HepG2 (cell line): Measurements from ENCODE around the gene DNMT1. TPM values are rescaled to one million over a fixed set of nuclear protein-coding genes. Genes with fewer than 3 reads are reported as not detected.

ENCODE experiments used
- HNRNPK ChIP-seq: fragments of 200-400 bp; formaldehyde crosslinking; IDR thresholded peaks from 2 replicates; pipeline ENCODE4 v1.6.1; 2018; ENCODE audit warnings: low read length, low read depth, moderate library complexity, mild to moderate bottlenecking; ENCODE audit not compliant: poor library complexity, severe bottlenecking
- MED8 ChIP-seq: sonication (generic); formaldehyde crosslinking; IDR thresholded peaks from 2 replicates; pipeline ENCODE4 v1.8.1; 2023; ENCODE audit warnings: mild to moderate bottlenecking, missing genetic modification reagents; ENCODE audit not compliant: insufficient replicate concordance
- SOX13 ChIP-seq, 3 experiments: fragments of 450-650 bp in 1 of 3; sonication (generic) in 1 of 3; formaldehyde crosslinking in 1 of 3; IDR thresholded peaks in 2 of 3; conservative IDR thresholded peaks in 1 of 3; 2 replicates each; pipeline versions ENCODE4 v1.5.0 to v1.6.1; 2016 to 2020; ENCODE audit warnings: antibody characterized with exemption in 1 of 3, mild to moderate bottlenecking in 1 of 3, missing compliant biosample characterization in 1 of 3, missing genetic modification reagents in 1 of 3, moderate library complexity in 1 of 3
- ZFP1 ChIP-seq: IDR thresholded peaks from 2 replicates; pipeline ENCODE4 v1.6.1; 2016
- ZNF883 ChIP-seq: sonication (generic); formaldehyde crosslinking; IDR thresholded peaks from 2 replicates; pipeline ENCODE4 v1.5.1; 2020; ENCODE audit warnings: mild to moderate bottlenecking, missing genetic modification reagents; ENCODE audit errors: not compliant biosample characterization
- polyA plus RNA-seq, 8 experiments: library from polyadenylated mRNA; depleted of rRNA in 3 of 8; stranded (reverse) in 7 of 8; unstranded in 1 of 8; fragments of >200 nt; fragmentation: Illumina TruSeq in 4 of 8; extraction: Trizol in 4 of 8; gene quantifications; 2 replicates each; pipeline versions ENCODE4 v1.2.1 to v1.2.3, GENCODE V29; 2011 to 2016; ENCODE audit warnings: low read depth in 4 of 8, missing spikeins in 1 of 8, mixed read lengths in 1 of 8; ENCODE audit not compliant: insufficient read depth in 1 of 8
- total RNA-seq, 5 experiments: library from RNA; depleted of rRNA; stranded (reverse); fragments of >200 nt; fragmentation: Illumina TruSeq; extraction: Trizol; gene quantifications; 2 replicates each; pipeline ENCODE4 v1.2.3, GENCODE V29; 2016; ENCODE audit warnings: low read depth in 1 of 5
- TF ChIP-seq, protein P1 (sequence below): sonication (generic); formaldehyde crosslinking; IDR thresholded peaks from 2 replicates; pipeline ENCODE4 v1.4.0; 2020; ENCODE audit warnings: missing genetic modification reagents, mild to moderate bottlenecking, borderline replicate concordance
- TF ChIP-seq, protein P2 (sequence below): IDR thresholded peaks from 2 replicates; pipeline ENCODE4 v1.4.0; 2020; ENCODE audit warnings: mild to moderate bottlenecking, missing genetic modification reagents
- TF ChIP-seq, protein P3 (sequence below): sonication (generic); formaldehyde crosslinking; IDR thresholded peaks from 2 replicates; pipeline ENCODE4; 2020; ENCODE audit warnings: missing genetic modification reagents, mild to moderate bottlenecking, borderline replicate concordance
- TF ChIP-seq, protein P4 (sequence below): sonication (generic); formaldehyde crosslinking; IDR thresholded peaks from 2 replicates; pipeline ENCODE4 v1.4.0; 2020; ENCODE audit warnings: missing genetic modification reagents

The DNMT1 gene
- total and polyA plus RNA-seq, 2 of the 13 experiments (the other 11 are each of a cell fraction or from before 2014, with no cell fraction given) = 31.2 to 91.1 TPM

DNA sequence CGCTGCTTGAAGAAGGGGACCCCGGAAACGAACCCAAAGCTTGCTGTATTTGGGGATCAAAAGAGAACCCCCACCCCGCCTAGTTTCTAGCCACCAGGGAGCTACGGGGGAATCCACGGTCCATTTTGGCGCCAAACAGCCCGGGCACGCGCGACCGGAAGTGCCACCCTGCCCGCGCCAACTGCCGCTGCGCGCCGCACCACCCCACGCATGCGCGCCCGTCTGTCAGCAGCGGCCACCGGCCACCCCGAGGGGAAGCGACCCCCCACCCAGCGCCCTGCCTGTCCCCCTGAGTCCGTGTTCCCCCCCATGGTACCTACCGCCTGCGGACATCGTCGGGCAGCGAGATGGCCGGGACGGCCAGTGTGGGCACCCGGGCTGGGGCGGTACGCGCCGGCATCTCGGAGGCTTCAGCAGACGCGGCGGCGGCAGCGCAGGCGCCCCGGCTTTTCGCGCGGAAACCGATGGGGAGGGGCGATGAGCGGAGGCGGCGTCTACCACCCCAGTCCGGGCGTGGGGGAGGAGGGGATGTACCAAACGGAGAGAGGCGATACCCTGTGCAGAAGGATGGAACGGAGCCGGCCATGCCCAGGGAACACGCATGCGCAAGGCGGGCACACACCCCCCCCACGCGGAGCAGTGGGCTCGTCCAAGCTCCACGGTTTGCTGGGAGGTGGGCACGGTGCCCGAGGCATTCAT is at the start of gene DNMT1 (continued):
- TF ChIP-seq SOX13 (IDR thresholded peaks at IDR 0.05) (no peak), SOX13 (CRISPR knock-in tag; conservative IDR thresholded peaks at IDR 0.05 in 1 of 2, IDR thresholded peaks at IDR 0.05 in 1 of 2) (peak in 1 of 2 experiments; percentile 40; a peak in 2 of 4 replicates), ZFP1 (CRISPR knock-in tag) (no peak), MED8 (peak; percentile 42), ZNF883 (peak; percentile 86), HNRNPK (peak; percentile 68)
- TF ChIP-seq, protein P1, sequence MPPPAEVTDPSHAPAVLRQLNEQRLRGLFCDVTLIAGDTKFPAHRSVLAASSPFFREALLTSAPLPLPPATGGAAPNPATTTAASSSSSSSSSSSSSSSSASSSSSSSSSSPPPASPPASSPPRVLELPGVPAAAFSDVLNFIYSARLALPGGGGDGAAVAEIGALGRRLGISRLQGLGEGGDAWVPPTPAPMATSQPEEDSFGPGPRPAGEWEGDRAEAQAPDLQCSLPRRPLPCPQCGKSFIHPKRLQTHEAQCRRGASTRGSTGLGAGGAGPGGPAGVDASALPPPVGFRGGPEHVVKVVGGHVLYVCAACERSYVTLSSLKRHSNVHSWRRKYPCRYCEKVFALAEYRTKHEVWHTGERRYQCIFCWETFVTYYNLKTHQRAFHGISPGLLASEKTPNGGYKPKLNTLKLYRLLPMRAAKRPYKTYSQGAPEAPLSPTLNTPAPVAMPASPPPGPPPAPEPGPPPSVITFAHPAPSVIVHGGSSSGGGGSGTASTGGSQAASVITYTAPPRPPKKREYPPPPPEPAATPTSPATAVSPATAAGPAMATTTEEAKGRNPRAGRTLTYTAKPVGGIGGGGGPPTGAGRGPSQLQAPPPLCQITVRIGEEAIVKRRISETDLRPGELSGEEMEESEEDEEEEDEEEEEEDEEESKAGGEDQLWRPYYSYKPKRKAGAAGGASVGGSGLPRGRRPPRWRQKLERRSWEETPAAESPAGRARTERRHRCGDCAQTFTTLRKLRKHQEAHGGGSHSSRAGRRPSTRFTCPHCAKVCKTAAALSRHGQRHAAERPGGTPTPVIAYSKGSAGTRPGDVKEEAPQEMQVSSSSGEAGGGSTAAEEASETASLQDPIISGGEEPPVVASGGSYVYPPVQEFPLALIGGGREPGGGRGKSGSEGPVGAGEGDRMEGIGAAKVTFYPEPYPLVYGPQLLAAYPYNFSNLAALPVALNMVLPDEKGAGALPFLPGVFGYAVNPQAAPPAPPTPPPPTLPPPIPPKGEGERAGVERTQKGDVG (CRISPR knock-in tag) = peak; percentile 54; the same call in 1 of the 2 replicates
- TF ChIP-seq, protein P2, sequence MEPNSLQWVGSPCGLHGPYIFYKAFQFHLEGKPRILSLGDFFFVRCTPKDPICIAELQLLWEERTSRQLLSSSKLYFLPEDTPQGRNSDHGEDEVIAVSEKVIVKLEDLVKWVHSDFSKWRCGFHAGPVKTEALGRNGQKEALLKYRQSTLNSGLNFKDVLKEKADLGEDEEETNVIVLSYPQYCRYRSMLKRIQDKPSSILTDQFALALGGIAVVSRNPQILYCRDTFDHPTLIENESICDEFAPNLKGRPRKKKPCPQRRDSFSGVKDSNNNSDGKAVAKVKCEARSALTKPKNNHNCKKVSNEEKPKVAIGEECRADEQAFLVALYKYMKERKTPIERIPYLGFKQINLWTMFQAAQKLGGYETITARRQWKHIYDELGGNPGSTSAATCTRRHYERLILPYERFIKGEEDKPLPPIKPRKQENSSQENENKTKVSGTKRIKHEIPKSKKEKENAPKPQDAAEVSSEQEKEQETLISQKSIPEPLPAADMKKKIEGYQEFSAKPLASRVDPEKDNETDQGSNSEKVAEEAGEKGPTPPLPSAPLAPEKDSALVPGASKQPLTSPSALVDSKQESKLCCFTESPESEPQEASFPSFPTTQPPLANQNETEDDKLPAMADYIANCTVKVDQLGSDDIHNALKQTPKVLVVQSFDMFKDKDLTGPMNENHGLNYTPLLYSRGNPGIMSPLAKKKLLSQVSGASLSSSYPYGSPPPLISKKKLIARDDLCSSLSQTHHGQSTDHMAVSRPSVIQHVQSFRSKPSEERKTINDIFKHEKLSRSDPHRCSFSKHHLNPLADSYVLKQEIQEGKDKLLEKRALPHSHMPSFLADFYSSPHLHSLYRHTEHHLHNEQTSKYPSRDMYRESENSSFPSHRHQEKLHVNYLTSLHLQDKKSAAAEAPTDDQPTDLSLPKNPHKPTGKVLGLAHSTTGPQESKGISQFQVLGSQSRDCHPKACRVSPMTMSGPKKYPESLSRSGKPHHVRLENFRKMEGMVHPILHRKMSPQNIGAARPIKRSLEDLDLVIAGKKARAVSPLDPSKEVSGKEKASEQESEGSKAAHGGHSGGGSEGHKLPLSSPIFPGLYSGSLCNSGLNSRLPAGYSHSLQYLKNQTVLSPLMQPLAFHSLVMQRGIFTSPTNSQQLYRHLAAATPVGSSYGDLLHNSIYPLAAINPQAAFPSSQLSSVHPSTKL (CRISPR knock-in tag) = no peak
- TF ChIP-seq, protein P3, sequence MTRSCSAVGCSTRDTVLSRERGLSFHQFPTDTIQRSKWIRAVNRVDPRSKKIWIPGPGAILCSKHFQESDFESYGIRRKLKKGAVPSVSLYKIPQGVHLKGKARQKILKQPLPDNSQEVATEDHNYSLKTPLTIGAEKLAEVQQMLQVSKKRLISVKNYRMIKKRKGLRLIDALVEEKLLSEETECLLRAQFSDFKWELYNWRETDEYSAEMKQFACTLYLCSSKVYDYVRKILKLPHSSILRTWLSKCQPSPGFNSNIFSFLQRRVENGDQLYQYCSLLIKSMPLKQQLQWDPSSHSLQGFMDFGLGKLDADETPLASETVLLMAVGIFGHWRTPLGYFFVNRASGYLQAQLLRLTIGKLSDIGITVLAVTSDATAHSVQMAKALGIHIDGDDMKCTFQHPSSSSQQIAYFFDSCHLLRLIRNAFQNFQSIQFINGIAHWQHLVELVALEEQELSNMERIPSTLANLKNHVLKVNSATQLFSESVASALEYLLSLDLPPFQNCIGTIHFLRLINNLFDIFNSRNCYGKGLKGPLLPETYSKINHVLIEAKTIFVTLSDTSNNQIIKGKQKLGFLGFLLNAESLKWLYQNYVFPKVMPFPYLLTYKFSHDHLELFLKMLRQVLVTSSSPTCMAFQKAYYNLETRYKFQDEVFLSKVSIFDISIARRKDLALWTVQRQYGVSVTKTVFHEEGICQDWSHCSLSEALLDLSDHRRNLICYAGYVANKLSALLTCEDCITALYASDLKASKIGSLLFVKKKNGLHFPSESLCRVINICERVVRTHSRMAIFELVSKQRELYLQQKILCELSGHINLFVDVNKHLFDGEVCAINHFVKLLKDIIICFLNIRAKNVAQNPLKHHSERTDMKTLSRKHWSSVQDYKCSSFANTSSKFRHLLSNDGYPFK (CRISPR knock-in tag) = peak; percentile 77
- TF ChIP-seq, protein P4, sequence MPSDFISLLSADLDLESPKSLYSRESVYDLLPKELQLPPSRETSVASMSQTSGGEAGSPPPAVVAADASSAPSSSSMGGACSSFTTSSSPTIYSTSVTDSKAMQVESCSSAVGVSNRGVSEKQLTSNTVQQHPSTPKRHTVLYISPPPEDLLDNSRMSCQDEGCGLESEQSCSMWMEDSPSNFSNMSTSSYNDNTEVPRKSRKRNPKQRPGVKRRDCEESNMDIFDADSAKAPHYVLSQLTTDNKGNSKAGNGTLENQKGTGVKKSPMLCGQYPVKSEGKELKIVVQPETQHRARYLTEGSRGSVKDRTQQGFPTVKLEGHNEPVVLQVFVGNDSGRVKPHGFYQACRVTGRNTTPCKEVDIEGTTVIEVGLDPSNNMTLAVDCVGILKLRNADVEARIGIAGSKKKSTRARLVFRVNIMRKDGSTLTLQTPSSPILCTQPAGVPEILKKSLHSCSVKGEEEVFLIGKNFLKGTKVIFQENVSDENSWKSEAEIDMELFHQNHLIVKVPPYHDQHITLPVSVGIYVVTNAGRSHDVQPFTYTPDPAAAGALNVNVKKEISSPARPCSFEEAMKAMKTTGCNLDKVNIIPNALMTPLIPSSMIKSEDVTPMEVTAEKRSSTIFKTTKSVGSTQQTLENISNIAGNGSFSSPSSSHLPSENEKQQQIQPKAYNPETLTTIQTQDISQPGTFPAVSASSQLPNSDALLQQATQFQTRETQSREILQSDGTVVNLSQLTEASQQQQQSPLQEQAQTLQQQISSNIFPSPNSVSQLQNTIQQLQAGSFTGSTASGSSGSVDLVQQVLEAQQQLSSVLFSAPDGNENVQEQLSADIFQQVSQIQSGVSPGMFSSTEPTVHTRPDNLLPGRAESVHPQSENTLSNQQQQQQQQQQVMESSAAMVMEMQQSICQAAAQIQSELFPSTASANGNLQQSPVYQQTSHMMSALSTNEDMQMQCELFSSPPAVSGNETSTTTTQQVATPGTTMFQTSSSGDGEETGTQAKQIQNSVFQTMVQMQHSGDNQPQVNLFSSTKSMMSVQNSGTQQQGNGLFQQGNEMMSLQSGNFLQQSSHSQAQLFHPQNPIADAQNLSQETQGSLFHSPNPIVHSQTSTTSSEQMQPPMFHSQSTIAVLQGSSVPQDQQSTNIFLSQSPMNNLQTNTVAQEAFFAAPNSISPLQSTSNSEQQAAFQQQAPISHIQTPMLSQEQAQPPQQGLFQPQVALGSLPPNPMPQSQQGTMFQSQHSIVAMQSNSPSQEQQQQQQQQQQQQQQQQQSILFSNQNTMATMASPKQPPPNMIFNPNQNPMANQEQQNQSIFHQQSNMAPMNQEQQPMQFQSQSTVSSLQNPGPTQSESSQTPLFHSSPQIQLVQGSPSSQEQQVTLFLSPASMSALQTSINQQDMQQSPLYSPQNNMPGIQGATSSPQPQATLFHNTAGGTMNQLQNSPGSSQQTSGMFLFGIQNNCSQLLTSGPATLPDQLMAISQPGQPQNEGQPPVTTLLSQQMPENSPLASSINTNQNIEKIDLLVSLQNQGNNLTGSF (CRISPR knock-in tag) = peak; percentile 34
